Erythroblast (primary cell): Measurements from ENCODE around the gene RASA2.

Experiments used
- DNase-seq, 2 experiments: peaks; one replicate each; lab custom pipeline; 2025; lab: John Stamatoyannopoulos, UW
- GATA1 ChIP-seq: IDR thresholded peaks from 2 replicates; pipeline ENCODE4 v1.6.1; 2011; ENCODE audit warnings: low read depth, mild to moderate bottlenecking, control low read depth, low read length, moderate library complexity
- POLR2A ChIP-seq: IDR thresholded peaks from 2 replicates; pipeline ENCODE4 v1.6.1; 2011; ENCODE audit warnings: mild to moderate bottlenecking, low read length

RASA2 gene

GRCh38 chr3:141625506-141625905 lies 138.7 kb downstream of the RASA2 start:
- peak in 1 of 2 experiments; percentile 7 for DNase-seq
- TF ChIP-seq POLR2A (no peak), GATA1 (no peak)

DNA sequence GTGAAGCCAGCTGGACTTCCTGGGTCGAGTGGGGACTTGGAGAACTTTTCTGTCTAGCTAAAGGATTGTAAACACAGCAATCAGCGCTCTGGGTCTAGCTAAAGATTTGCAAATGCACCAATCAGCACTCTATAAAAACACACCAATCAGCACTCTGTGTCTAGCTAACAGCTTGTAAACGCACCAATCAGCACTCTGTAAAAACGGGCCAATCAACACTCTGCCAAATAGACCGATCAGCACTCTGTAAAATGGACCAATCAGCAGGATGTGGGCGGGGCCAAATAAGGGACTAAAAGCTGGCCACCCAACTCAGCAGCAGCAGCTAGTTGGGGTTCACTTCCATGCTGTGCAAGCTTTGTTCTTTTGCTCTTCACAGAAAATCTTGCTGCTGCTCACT lies 141.5 kb downstream of the RASA2 start:
- peak; percentile 7 to 10 for DNase-seq

DNA sequence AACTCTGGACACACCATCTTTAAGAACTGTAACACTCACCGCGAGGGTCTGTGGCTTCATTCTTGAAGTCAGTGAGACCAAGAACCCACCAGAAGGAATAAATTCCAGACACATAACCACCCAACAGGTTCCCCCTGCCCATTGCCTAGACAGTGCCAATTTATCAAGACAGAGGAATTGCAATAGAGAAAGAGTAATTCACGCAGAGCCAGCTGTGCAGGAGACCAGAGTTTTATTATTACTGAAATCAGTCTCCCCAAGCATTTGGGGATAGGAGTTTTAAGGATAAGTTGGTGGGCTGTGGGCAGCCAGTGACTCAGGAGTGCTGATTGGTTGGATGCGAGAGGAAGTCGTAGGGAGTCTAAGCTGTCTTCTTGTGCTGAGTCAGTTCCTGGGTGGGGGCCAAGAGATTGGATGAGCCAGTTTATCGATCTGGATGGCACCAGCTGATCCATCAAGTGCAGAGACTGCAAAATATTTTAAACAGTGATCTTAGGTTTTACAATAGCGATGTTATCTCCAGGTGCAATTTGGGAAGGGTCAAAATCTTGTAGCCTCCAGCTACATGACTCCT lies 142.1 kb downstream of the RASA2 start:
- peak; percentile 17 to 19 for DNase-seq

DNA sequence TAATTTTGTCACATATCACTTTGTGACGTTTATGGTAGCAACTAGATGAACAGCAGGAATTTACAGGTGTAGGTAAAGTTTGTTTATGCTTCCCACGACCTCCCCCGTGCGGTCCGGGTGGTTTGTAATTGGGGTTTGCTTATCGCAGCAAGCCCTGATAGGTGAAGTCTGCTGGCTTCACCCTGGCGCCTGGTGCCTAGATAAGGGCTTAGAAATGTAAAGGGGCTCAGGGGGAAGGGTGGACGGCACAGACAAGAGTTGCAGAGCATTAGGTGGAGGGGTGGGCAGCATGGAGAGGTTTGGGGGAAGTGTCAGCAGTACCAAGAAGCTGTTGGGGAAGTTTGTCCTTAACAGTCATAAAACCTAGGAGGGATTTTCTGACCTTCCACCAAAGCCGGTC lies 143.1 kb downstream of the RASA2 start:
- no peak for TF ChIP-seq POLR2A
- no peak for TF ChIP-seq GATA1
- peak; percentile 51 to 74 for DNase-seq

DNA sequence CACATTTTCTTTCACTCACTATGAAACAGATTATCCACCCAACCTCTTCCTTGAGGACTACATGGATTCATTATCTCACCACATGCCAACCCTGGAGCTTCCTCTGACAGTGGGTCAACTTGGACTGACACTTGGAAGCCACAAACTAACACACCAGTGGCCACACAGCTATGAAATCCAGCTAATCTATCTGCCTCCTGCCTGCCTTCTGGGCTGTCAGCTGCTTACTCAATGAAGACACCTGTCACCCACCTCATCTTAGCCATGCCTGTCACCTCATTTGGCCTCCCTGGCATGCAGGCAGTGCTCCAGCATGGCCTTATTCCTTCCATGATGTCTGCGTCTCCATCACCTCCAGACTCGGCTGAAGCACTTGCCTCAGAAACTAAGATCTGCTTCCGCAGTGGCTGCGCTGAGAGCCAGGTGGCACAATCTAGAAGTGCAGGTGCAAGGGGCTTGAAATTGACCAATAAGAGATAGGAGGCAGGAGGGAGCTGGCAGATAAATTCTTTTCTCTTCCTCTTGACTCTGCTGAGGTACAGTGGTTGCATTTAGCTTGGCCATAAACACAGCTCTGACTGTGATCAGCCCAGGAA lies 146.1 kb downstream of the RASA2 start:
- no peak for DNase-seq
- TF ChIP-seq POLR2A = no peak
- TF ChIP-seq GATA1 = no peak

GRCh38 chr3:141642215-141642614 lies 155.4 kb downstream of the RASA2 start:
- DNase-seq = no peak
- TF ChIP-seq POLR2A = no peak
- TF ChIP-seq GATA1 = no peak

GRCh38 chr3:141643391-141643790 lies 156.6 kb downstream of the RASA2 start:
- no peak for TF ChIP-seq POLR2A
- no peak for TF ChIP-seq GATA1
- DNase-seq = no peak

DNA sequence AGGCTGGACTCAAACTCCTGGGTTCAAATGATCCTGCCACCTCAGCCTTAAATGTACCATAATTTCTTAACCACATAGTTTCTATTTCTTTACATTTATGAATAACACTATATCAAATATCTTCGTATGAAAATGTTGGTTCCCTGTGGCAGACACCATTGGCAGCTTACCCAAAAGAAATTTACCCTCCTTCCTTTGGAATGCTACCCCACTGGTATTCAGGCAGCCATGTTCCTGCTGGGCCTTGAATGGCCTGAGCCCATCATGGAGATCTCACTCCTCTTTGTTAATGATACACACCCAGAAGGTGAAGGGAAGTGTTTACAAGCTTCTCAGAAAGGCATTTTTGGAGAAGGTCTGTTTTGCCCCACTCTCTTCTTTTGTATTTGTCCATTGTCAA lies 157.0 kb downstream of the RASA2 start:
- no peak for DNase-seq
- TF ChIP-seq GATA1 = no peak
- TF ChIP-seq POLR2A = no peak

DNA sequence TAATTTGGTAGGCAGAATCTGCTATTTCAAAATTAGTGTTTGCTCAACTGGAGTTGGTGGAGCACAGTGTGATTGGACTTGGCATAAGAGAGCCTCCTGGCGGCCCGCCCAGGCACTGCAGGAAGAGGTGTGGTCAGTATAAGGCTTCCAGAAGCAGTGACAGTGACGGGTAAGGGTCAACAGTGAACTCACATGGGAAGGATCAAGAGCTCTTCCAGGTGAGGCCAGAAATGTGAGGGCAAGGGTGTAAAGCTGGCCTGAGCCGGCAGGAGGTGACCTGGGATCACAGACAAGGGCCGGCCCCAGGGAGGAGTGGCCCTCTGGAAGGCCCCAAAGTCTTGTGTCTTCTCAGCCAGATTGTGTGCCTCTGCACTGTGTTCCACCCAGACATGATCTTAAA lies 158.1 kb downstream of the RASA2 start:
- DNase-seq = peak; percentile 71 to 81
- TF ChIP-seq GATA1 = no peak
- no peak for TF ChIP-seq POLR2A

- TF ChIP-seq GATA1 = no peak
- no peak for TF ChIP-seq POLR2A
- DNase-seq = peak; percentile 13 to 26
Observed at GRCh38 chr3:141646760-141647561, 160.1 kb downstream of the RASA2 start.

DNA sequence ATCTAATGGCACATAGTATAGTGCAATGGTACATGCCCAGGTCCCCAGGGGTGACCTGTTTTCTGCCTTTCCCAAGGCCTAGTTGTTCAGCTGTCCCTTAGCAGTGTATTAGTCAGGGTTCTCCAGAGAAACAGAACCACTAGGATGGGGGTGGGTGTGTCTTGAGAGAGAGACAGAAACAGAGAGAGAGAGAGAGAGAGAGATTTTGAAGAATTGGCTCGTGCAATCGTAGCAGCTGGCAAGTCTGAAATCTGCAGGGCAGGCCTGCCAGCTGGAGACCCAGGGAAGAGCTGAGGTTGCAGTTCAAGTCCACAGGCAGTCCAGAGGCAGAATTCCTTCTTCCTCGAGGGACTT lies 160.7 kb downstream of the RASA2 start:
- no peak for TF ChIP-seq POLR2A
- no peak for TF ChIP-seq GATA1

GRCh38 chr3:141648055-141648910 lies 161.5 kb downstream of the RASA2 start:
- TF ChIP-seq POLR2A = no peak
- TF ChIP-seq GATA1 = no peak
- no peak for DNase-seq

More for the DNA sequence above, 160.7 kb downstream of the RASA2 start:
- no peak for DNase-seq

- DNase-seq = no peak
- TF ChIP-seq GATA1 (no peak), POLR2A (no peak)
Observed at GRCh38 chr3:141649871-141650270, 163.0 kb downstream of the RASA2 start.

DNA sequence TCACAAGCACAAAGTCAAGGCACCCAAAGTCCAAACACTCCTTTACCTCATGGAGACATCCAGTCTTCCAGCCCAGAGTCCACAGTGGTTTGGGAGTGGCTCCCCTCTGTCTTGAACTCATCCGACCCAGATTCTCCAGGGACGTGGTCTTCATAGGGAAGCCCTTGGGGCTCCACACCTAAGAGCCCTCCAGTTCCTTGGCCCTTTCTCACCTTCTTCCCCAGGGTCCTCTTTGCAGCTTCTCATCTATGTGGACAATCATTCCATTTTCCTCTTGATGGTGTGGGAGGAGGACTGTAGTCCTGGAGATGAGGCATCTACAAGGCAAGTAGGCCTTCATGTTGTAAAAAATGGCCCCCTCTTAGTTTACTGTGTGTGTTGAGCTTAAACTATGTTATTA lies 164.0 kb downstream of the RASA2 start:
- TF ChIP-seq POLR2A = no peak
- TF ChIP-seq GATA1 = no peak
- DNase-seq = no peak
